Renal cortical epithelial cell (primary cell): ENCODE data around the gene SLC1A1. TPM values are rescaled to one million over a fixed set of nuclear protein-coding genes. Genes with fewer than 3 reads are reported as not detected.
A peak's percentile ranks its signal among the peaks of the same experiment; 100 is the strongest.

Experiments
- DNase-seq: peaks from one replicate; pipeline ENCODE4 v3.0.0-alpha.2; 2011; ENCODE audit warnings: low read depth
- total RNA-seq: library from RNA; depleted of rRNA; stranded (reverse); fragments of >200 nt; gene quantifications from 2 replicates; pipeline ENCODE4 v1.2.3, GENCODE V29; 2014

Gene SLC1A1
- total RNA-seq, 1 donor from 2014 or later = 39.5 TPM

DNA sequence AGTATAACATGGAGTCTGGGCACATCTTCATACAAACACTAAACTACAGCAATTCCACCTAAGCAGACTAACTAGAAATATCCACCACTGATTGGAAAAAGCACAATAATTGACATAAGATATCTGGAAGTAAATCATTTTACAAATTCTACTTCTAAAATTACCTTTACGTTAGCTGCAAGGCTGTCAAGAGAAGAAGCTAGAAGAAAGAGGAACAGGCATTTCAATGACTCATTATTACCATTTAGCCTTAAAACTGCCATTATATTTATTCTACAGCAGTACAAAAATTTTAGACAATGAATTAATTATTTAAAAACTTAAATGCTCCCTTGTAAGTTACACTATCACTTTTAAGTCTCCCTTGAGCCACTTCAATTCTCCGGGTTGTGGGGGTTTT lies 128.4 kb downstream of the SLC1A1 start:
- DNase-seq = no peak

- no peak for DNase-seq
These were observed 129.9 kb downstream of the SLC1A1 start for GRCh38 chr9:4620057-4620765.

DNA sequence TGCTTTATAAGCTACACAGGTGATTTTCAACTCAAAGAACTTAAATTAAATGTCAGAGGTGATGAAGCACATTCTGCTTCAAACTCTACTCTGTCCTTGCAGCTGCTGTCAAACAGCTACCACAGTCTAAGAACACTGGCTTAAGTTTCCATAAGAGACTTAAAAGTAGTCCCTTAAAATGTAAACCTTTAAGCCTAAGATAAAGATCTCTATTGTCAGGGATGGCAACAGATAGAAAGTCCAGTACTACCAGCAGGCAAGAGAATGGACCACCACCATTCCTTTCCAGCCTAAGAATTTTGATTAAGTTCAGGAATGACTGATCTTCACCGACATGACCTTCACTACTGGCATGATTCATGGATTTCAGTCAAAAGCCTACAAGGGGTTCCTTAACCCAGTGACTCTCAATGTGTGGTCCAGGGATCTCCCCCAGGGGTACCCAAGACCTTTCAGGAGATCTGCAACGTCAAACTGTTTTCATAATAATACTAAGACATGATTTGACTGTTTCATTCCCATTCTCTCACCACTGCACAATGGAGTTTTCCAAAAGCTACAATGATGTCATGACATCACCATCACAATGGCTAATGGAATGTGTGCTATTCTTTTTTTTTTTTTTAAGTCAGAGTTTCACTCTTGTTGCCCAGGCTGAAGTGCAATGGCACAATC lies 130.8 kb downstream of the SLC1A1 start:
- no peak for DNase-seq

GRCh38 chr9:4622016-4622415 lies 131.7 kb downstream of the SLC1A1 start:
- no peak for DNase-seq

GRCh38 chr9:4630836-4631235 lies 140.6 kb downstream of the SLC1A1 start:
- DNase-seq = peak; percentile 9

Other genes with a start within 250 kb of the SLC1A1 start
- gene GLIS3, start 190.4 kb upstream of the SLC1A1 start, total RNA-seq = 75.5 and 100 TPM in 2 replicates
- 9.9 and 12.5 TPM in 2 replicates for gene PLPP6, start 171.8 kb downstream of the SLC1A1 start, total RNA-seq
- gene SPATA6L, start 176.0 kb downstream of the SLC1A1 start, total RNA-seq = 3.8 and 7.3 TPM in 2 replicates
- gene CDC37L1, start 189.1 kb downstream of the SLC1A1 start, total RNA-seq = 26.7 and 40.6 TPM in 2 replicates